ENCODE results near the gene CDH15. TPM values are rescaled to one million over a fixed set of nuclear protein-coding genes. Genes with fewer than 3 reads are reported as not detected.

Gene CDH15
- total RNA-seq, 1 donor from 2014 or later = not detected

DNA sequence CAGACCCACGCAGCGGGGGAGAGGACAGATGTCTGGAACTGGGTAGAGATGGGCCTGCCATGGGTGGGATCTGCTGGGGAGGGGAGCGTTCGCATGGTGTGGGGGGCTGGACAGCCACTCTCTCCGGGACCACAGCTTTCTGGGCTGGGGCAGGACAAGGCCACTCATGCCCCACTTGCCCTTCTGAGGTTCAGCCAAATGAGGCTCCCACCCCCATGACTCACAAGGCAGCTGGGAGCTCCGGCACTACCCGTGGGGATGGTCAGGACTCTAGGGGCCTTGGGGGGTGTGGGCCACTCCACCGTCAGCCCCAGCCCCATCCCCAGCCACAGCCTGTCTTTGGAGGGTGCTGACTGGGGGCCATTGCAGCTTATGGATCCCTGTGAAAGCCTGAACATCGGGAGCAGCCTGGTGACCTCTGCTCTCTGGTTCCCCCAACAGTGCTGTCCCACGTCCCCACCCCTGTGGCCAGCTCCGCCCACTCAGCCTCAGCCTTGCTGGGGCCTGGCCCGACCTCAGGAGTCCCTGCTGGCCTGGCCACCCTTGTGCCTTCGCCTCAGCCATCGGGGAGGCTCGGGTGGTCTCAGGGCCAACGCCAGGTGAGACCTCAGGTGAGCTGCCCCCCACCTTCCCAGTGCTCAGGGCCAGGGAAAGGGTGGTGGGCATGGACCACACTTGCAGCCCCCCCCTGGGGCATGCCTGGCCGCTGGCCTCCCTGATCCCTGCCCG, 4.7 kb upstream of the CDH15 start:
- no peaks in the 10 kb centered on the region for H3K9me3 Mint-ChIP-seq
- TF ChIP-seq, protein P1, sequence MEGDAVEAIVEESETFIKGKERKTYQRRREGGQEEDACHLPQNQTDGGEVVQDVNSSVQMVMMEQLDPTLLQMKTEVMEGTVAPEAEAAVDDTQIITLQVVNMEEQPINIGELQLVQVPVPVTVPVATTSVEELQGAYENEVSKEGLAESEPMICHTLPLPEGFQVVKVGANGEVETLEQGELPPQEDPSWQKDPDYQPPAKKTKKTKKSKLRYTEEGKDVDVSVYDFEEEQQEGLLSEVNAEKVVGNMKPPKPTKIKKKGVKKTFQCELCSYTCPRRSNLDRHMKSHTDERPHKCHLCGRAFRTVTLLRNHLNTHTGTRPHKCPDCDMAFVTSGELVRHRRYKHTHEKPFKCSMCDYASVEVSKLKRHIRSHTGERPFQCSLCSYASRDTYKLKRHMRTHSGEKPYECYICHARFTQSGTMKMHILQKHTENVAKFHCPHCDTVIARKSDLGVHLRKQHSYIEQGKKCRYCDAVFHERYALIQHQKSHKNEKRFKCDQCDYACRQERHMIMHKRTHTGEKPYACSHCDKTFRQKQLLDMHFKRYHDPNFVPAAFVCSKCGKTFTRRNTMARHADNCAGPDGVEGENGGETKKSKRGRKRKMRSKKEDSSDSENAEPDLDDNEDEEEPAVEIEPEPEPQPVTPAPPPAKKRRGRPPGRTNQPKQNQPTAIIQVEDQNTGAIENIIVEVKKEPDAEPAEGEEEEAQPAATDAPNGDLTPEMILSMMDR (conservative IDR thresholded peaks at IDR 0.05) = no peak
- no peaks in the 10 kb centered on the region for H3K36me3 Mint-ChIP-seq (ENCODE audit: low read depth)
- peak overlapping the region; percentile 35 for H3K27ac Mint-ChIP-seq (ENCODE audit: unreplicated experiment)
- peaks cover 17% of the 10 kb centered on the region for H3K27me3 Mint-ChIP-seq (ENCODE audit: low read depth)
- H3K4me1 Mint-ChIP-seq = peaks cover 15% of the 10 kb centered on the region
- DNase-seq (ENCODE audit: low read depth, low spot score) = no peak
- H3K4me3 Mint-ChIP-seq = no peak overlapping the region

DNA sequence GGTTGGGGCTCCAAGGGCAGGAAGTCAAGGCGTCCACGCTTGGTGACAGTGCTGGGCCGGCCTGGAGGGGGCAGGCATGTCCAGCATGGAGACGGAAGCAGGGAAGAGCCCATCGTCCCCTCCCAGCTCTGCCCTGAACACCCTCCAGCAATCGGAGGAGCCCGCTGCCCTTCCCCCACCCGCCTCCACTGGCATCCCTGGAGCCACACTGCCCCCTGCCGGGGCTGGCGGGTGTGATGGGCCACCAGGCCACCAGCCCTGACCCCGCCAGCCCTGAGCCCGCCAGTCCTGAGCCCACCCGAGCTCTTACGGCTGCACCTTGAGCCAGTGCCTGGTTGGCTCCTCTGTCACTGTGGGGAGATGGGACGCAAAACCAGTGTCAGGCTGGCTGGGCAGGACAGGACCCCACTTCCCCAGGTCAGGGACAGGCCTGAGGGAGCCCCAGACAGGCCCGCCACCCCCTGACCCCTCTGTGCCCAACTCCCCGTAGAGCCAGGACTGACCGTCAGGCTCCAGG, 4.1 kb upstream of the CDH15 start:
- peak; percentile 100 for DNase-seq (ENCODE audit: low read depth, low spot score)
- no peak overlapping the region for H3K27ac Mint-ChIP-seq (ENCODE audit: unreplicated experiment)
- peaks cover 11% of the 10 kb centered on the region for H3K4me1 Mint-ChIP-seq
- H3K9me3 Mint-ChIP-seq = no peaks in the 10 kb centered on the region
- peaks cover 16% of the 10 kb centered on the region for H3K27me3 Mint-ChIP-seq (ENCODE audit: low read depth)
- no peaks in the 10 kb centered on the region for H3K36me3 Mint-ChIP-seq (ENCODE audit: low read depth)
- H3K4me3 Mint-ChIP-seq = no peak overlapping the region
- TF ChIP-seq, protein P1 (conservative IDR thresholded peaks at IDR 0.05) = peak; percentile 91

DNA sequence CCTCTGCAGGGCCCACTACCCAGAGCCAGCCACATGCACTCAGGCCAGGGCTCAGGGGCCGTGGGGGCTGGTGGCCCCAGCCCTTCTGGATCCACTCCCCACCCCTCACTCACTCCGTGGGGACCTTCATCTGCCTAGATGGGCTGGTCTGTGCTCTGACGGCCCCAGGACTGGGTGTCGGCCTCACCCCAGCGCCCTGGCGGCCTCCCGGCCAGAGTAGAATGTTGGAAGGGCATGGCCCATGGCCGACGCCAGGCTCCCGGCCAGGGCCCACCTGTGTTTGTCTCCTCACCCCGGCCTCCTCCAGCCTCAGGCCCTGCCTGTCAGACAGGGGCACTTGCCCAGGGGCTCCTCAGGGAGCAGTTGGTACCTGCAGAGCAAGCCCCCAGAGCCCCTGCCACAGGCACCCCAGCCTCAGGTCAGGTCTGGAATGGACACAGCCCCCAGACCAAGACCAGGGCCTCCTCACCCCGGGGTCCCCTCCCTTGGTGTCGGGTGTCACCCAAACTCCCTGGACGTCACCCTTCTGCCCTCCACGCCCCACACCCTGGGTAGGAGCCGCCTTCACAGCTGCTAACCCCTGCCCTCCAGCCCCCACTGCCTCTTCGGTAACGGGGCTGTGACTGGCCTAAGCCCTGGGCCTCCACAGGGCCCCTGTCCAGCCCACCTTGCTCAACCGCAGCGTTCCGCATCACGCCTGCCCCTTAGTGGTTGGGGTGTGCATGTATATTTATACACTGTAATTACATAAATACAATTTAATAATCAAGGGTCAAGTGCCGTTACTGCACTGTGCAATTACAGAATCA, 3.0 kb upstream of the CDH15 start:
- H3K36me3 Mint-ChIP-seq (ENCODE audit: low read depth) = no peaks in the 10 kb centered on the region
- H3K27ac Mint-ChIP-seq (ENCODE audit: unreplicated experiment) = no peak overlapping the region
- TF ChIP-seq, protein P1 (conservative IDR thresholded peaks at IDR 0.05) = no peak
- no peak for DNase-seq (ENCODE audit: low read depth, low spot score)
- no peak overlapping the region for H3K4me3 Mint-ChIP-seq
- peaks cover 11% of the 10 kb centered on the region for H3K4me1 Mint-ChIP-seq
- no peaks in the 10 kb centered on the region for H3K9me3 Mint-ChIP-seq
- peaks cover 22% of the 10 kb centered on the region for H3K27me3 Mint-ChIP-seq (ENCODE audit: low read depth)

DNA sequence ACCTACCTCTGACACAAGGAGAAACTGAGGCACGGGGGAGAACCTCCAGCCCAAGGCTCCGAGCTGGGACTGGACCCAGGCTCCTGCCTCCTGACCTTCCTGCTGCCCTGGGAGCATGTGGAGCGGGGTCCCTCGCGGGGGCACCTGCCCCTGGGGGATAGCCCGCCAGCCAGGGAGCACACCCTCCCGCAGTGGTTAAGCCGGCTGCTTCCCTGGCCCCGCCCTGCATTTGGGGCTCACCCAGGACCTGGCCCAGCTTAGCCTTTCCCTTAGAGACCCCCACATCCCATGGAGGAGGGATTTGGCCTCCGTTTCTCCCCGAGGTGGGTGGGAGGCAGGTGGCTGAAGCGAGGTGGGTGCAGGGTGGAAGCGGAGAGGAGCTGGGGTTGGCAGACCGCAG, 1.8 kb upstream of the CDH15 start:
- no peak for DNase-seq (ENCODE audit: low read depth, low spot score)
- Mint-ChIP-seq H3K9me3 (no peaks in the 10 kb centered on the region), H3K4me3 (no peak overlapping the region), H3K27me3 (ENCODE audit: low read depth) (peaks cover 22% of the 10 kb centered on the region), H3K4me1 (peaks cover 4% of the 10 kb centered on the region), H3K36me3 (ENCODE audit: low read depth) (no peaks in the 10 kb centered on the region), H3K27ac (ENCODE audit: unreplicated experiment) (no peak overlapping the region)
- TF ChIP-seq, protein P1 (conservative IDR thresholded peaks at IDR 0.05) = no peak

DNA sequence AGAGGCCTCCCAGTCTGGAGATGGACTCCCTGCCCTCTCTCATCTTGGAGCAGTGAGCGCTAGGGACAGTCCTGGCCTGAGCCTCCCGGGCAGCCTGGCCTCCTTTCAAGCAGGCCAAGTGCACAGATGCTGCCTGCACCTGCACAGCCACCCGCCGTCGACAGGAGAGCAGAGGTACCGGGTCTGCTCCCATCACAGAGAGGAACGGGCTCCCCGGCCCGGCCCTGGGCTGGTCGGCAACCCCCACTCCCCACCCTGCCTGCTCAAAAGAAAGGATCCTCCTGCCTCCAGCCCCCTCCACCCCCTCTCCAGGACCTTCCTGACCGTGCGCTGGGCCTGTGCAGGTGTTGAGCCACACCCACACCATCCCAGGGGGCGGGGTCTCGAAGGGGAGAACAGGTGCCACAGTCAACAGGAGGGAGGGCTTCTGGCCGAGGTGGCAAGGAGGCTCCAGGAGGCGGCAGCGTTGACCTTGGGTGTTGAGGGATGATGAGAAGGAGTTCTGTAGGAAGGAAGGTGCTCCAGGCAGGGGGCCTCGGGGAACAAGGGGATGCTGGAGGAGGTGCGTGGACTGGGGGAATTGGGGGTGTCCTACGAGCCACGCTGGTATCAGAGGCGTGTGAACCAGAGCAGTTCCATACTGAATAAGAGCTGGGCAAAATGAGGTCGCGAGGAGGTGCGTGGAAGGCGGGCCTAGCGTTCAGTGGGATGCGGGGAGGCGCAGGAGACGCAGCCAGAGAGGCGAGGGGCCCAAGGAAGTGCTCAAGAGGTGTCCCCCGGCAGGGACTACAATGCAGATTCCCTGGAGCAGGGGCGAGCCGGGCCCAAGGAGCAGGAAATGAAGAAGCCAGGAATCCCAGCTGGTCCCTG, 967 bp upstream of the CDH15 start:
- no peak for DNase-seq (ENCODE audit: low read depth, low spot score)
- H3K27ac Mint-ChIP-seq (ENCODE audit: unreplicated experiment) = no peak overlapping the region
- peak overlapping the region; percentile 38 for H3K4me3 Mint-ChIP-seq
- peaks cover 4% of the 10 kb centered on the region for H3K4me1 Mint-ChIP-seq
- no peaks in the 10 kb centered on the region for H3K9me3 Mint-ChIP-seq
- TF ChIP-seq, protein P1 (conservative IDR thresholded peaks at IDR 0.05) = no peak
- no peaks in the 10 kb centered on the region for H3K36me3 Mint-ChIP-seq (ENCODE audit: low read depth)
- H3K27me3 Mint-ChIP-seq (ENCODE audit: low read depth) = peaks cover 22% of the 10 kb centered on the region
